Measurements from ENCODE around the gene SARNP.
A peak's percentile ranks its signal among the peaks of the same experiment; 100 is the strongest.
"Not testable (repeated sequence)": the region's sequence is repeated elsewhere in the genome, so short reads cannot be mapped to it uniquely, and the experiment has no call there.

The SARNP gene

DNA sequence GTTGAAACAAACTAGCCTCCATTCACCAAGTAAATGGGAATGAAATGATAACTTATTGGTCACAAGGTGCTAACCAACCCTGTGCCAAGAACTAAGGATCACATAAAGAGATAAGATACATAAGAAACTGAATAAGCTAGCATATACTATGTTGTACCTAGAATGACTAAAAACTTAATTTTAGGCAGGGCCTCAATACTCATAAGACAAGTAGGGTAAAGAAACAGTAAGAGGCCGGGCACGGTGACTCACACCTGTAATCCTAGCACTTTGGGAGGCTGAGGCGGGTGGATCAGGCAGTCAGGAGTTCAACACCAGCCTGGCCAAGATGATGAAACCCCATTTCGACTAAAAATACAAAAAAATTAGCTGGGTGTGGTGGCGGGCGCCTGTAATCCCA, 56.9 kb downstream of the SARNP start:
- Mint-ChIP-seq H3K4me3 (no peak overlapping the region), H3K36me3 (ENCODE audit: low read depth) (peaks cover 60% of the 10 kb centered on the region), H3K27me3 (ENCODE audit: low read depth, poor library complexity) (peaks cover 3% of the 10 kb centered on the region), H3K4me1 (peaks cover 42% of the 10 kb centered on the region), H3K27ac (peak overlapping the region; percentile 42), H3K9me3 (peaks cover 19% of the 10 kb centered on the region)
- no peak for DNase-seq
- TF ChIP-seq, protein P1, sequence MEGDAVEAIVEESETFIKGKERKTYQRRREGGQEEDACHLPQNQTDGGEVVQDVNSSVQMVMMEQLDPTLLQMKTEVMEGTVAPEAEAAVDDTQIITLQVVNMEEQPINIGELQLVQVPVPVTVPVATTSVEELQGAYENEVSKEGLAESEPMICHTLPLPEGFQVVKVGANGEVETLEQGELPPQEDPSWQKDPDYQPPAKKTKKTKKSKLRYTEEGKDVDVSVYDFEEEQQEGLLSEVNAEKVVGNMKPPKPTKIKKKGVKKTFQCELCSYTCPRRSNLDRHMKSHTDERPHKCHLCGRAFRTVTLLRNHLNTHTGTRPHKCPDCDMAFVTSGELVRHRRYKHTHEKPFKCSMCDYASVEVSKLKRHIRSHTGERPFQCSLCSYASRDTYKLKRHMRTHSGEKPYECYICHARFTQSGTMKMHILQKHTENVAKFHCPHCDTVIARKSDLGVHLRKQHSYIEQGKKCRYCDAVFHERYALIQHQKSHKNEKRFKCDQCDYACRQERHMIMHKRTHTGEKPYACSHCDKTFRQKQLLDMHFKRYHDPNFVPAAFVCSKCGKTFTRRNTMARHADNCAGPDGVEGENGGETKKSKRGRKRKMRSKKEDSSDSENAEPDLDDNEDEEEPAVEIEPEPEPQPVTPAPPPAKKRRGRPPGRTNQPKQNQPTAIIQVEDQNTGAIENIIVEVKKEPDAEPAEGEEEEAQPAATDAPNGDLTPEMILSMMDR (IDR thresholded peaks at IDR 0.05): no peak

DNA sequence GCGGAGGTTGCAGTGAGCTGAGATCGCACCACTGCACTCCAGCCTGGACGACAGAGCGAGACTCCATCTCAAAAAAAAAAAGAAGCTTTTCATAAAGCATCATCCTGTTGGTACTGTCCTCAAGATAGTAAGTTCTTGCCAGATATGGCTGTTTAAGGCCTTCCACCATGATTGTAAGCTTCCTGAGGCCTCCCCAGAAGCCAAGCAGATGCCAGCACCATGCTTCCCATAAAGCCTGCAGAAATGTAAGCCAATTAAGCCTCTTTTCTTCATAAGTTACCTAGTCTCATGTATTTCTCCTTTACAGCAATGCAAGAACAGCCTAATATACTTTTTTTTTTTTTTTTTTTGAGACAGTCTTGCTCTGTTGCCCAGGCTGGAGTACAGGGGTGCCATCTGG, 58.9 kb downstream of the SARNP start:
- H3K9me3 Mint-ChIP-seq: peaks cover 19% of the 10 kb centered on the region
- peaks cover 49% of the 10 kb centered on the region for H3K4me1 Mint-ChIP-seq
- H3K4me3 Mint-ChIP-seq; DNase-seq; H3K27me3 Mint-ChIP-seq (ENCODE audit: low read depth, poor library complexity): not testable (repeated sequence)
- H3K36me3 Mint-ChIP-seq (ENCODE audit: low read depth): peaks cover 63% of the 10 kb centered on the region
- H3K27ac Mint-ChIP-seq: peak overlapping the region; percentile 98

DNA sequence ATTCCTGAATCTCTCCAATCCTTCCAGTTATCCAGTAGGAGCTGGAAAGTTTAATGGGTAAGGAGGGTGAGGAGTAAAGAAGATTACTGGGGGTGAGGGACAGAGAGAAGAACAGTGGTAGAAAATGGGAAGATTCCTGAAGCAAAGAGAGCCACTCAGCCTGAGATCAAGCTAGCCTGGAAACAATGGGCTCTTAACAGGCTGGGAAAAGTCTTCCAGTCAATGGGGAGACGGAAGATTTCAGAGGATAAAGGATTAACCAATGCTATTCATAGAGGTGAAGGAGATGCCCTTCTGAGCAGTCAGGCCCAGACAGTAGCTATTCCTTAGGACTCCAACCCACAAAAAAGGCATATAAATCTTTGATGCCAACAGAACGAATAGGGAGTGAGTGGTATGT, 59.8 kb downstream of the SARNP start:
- H3K4me1 Mint-ChIP-seq: peaks cover 49% of the 10 kb centered on the region
- peaks cover 19% of the 10 kb centered on the region for H3K9me3 Mint-ChIP-seq
- H3K36me3 Mint-ChIP-seq (ENCODE audit: low read depth): peaks cover 70% of the 10 kb centered on the region
- H3K27ac Mint-ChIP-seq: peak overlapping the region; percentile 98
- H3K4me3 Mint-ChIP-seq: no peak overlapping the region
- H3K27me3 Mint-ChIP-seq (ENCODE audit: low read depth, poor library complexity): peaks cover 3% of the 10 kb centered on the region
- TF ChIP-seq, protein P1 (IDR thresholded peaks at IDR 0.05): no peak
- no peak for DNase-seq

GRCh38 chr12:55755246-55755645, 62.3 kb downstream of the SARNP start:
- TF ChIP-seq, protein P1 (IDR thresholded peaks at IDR 0.05): no peak
- peaks cover 3% of the 10 kb centered on the region for H3K27me3 Mint-ChIP-seq (ENCODE audit: low read depth, poor library complexity)
- H3K9me3 Mint-ChIP-seq: peaks cover 19% of the 10 kb centered on the region
- DNase-seq: no peak
- peak overlapping the region; percentile 97 for H3K27ac Mint-ChIP-seq
- H3K4me3 Mint-ChIP-seq: peak overlapping the region; percentile 23
- peaks cover 53% of the 10 kb centered on the region for H3K4me1 Mint-ChIP-seq
- peaks cover 78% of the 10 kb centered on the region for H3K36me3 Mint-ChIP-seq (ENCODE audit: low read depth)

GRCh38 chr12:55748230-55748993, 69.1 kb downstream of the SARNP start:
- peaks cover 3% of the 10 kb centered on the region for H3K27me3 Mint-ChIP-seq (ENCODE audit: low read depth, poor library complexity)
- H3K4me1 Mint-ChIP-seq: peaks cover 60% of the 10 kb centered on the region
- H3K36me3 Mint-ChIP-seq (ENCODE audit: low read depth): peaks cover 63% of the 10 kb centered on the region
- H3K27ac Mint-ChIP-seq: no peak overlapping the region
- DNase-seq: no peak
- H3K9me3 Mint-ChIP-seq: no peaks in the 10 kb centered on the region
- peak overlapping the region; percentile 97 for H3K4me3 Mint-ChIP-seq
- TF ChIP-seq, protein P1 (IDR thresholded peaks at IDR 0.05): no peak

GRCh38 chr12:55746913-55747231, 70.7 kb downstream of the SARNP start:
- TF ChIP-seq, protein P1 (IDR thresholded peaks at IDR 0.05): no peak
- Mint-ChIP-seq H3K27me3 (ENCODE audit: low read depth, poor library complexity) (peaks cover 3% of the 10 kb centered on the region), H3K4me3 (peak overlapping the region; percentile 97), H3K4me1 (peaks cover 70% of the 10 kb centered on the region), H3K27ac (peak overlapping the region; percentile 94), H3K36me3 (ENCODE audit: low read depth) (peaks cover 48% of the 10 kb centered on the region), H3K9me3 (no peaks in the 10 kb centered on the region)
- no peak for DNase-seq

Data from nephron progenitor cell (in vitro differentiated cells).